Fibroblast of lung (primary cell): ENCODE results near the gene SLC12A6. TPM values are rescaled to one million over a fixed set of nuclear protein-coding genes. Genes with fewer than 3 reads are reported as not detected.

Experiments used
- DNase-seq, 2 donors: peaks; one replicate each; pipeline versions ENCODE4 v3.0.0 to v3.0.0-alpha.2; 2010; ENCODE audit warnings: low read depth in 2 of 2
- H2AFZ ChIP-seq: 2 replicates; pipeline ENCODE4 v1.5.1; 2012; ENCODE audit warnings: low read length, control low read depth, inconsistent platforms
- H3K27ac ChIP-seq: 2 replicates; pipeline ENCODE4 v1.5.1; 2011; ENCODE audit warnings: low read length, control low read depth; ENCODE audit not compliant: insufficient read depth
- H3K27me3 ChIP-seq: 2 replicates; pipeline ENCODE4 v1.5.1; 2011; ENCODE audit warnings: mild to moderate bottlenecking, low read length; ENCODE audit not compliant: control insufficient read depth, insufficient read depth
- H3K36me3 ChIP-seq: 2 replicates; pipeline ENCODE4 v1.5.1; 2011; ENCODE audit warnings: low read length; ENCODE audit not compliant: control insufficient read depth, insufficient read depth
- H3K4me1 ChIP-seq: 2 replicates; pipeline ENCODE4 v1.5.1; 2011; ENCODE audit warnings: low read length; ENCODE audit not compliant: control insufficient read depth, insufficient read depth; ENCODE audit errors: extremely low read depth
- H3K4me2 ChIP-seq: 2 replicates; pipeline ENCODE4 v1.5.1; 2011; ENCODE audit warnings: low read length, control low read depth; ENCODE audit not compliant: insufficient read depth; ENCODE audit errors: extremely low read depth
- H3K4me3 ChIP-seq, 4 experiments: fragments of 200-600 bp in 1 of 4; sonication (generic) in 1 of 4; replicated peaks in 1 of 4; 2 replicates each; pipeline ENCODE4 v1.5.1; 2011 to 2016; ENCODE audit warnings: low read length in 4 of 4, low read depth in 3 of 4, mild to moderate bottlenecking in 3 of 4, control low read depth in 2 of 4, inconsistent platforms in 1 of 4, mixed read lengths in 1 of 4; ENCODE audit not compliant: insufficient read depth in 1 of 4; ENCODE audit errors: control extremely low read depth in 1 of 4
- H3K79me2 ChIP-seq: 2 replicates; pipeline ENCODE4 v1.5.1; 2012; ENCODE audit warnings: mild to moderate bottlenecking, low read length, inconsistent platforms; ENCODE audit not compliant: control insufficient read depth, insufficient read depth
- H3K9ac ChIP-seq: 2 replicates; pipeline ENCODE4 v1.5.1; 2011; ENCODE audit warnings: mild to moderate bottlenecking, low read length, control low read depth; ENCODE audit not compliant: insufficient read depth
- H3K9me3 ChIP-seq: 2 replicates; pipeline ENCODE4 v1.5.1; 2012; ENCODE audit warnings: low read depth, low read length; ENCODE audit not compliant: control insufficient read depth, insufficient read depth
- H4K20me1 ChIP-seq: 2 replicates; pipeline ENCODE4 v1.5.1; 2011; ENCODE audit warnings: low read length; ENCODE audit not compliant: control insufficient read depth, insufficient read depth; ENCODE audit errors: extremely low read depth
- CTCF ChIP-seq, 2 donors: IDR thresholded peaks in 1 of 2; conservative IDR thresholded peaks in 1 of 2; 1 replicate in 1 of 2; 2 replicates in 1 of 2; pipeline ENCODE4 v1.5.1; 2011 to 2012; ENCODE audit warnings: low read length in 2 of 2, control low read depth in 1 of 2, inconsistent platforms in 1 of 2, low read depth in 1 of 2, mild to moderate bottlenecking in 1 of 2
- EZH2 ChIP-seq: IDR thresholded peaks from 2 replicates; pipeline ENCODE4 v1.5.1; 2012; ENCODE audit warnings: low read length, control low read depth, mild to moderate bottlenecking; ENCODE audit errors: missing control alignments
- polyA plus RNA-seq, 2 donors: library from polyadenylated mRNA; depleted of rRNA in 1 of 2; stranded (reverse) in 1 of 2; unstranded in 1 of 2; fragments of >200 nt; gene quantifications; 2 replicates each; pipeline ENCODE4 v1.2.1, GENCODE V29; 2011 to 2012; ENCODE audit warnings: missing spikeins in 1 of 2
- total RNA-seq: library from RNA; depleted of rRNA; stranded (reverse); fragments of >200 nt; gene quantifications from 2 replicates; pipeline ENCODE4 v1.2.1, GENCODE V29; 2014

The SLC12A6 gene
- total and polyA plus RNA-seq, 2 donors (not counting 1 experiment from before 2014, with no cell fraction given): 19.2 to 26.9 TPM

DNA sequence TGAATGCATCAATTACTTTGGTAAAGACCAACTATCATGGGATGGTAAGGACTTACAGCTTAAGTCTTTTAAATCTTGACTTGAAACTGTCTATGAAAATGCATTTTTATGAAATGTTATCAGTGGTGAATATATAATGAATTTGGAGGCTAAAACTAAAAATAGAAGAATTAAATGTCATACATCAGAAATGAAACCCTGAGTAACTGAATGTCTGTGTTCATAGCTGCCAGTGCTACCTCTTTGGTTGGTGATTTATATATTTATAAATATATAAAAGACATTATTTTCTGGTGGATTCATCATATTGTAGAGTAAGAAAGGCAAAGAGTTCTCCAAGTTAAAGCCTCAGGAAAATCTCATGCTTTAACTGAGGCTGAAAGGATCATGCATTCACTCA lies 12.2 kb downstream of the SLC12A6 start:
- H3K36me3 ChIP-seq: no peaks in the 10 kb centered on the region
- no peak overlapping the region for H3K9ac ChIP-seq
- H4K20me1 ChIP-seq: no peaks in the 10 kb centered on the region
- H2AFZ ChIP-seq: no peak overlapping the region
- H3K27ac ChIP-seq: no peak overlapping the region
- TF ChIP-seq EZH2 (no peak), CTCF (conservative IDR thresholded peaks at IDR 0.05 in 1 of 2, IDR thresholded peaks at IDR 0.05 in 1 of 2; ENCODE audit: low read depth in 1 of 2, low read length in 2 of 2) (no peak)
- H3K4me3 ChIP-seq: no peak overlapping the region
- H3K27me3 ChIP-seq: no peaks in the 10 kb centered on the region
- DNase-seq: no peak
- H3K9me3 ChIP-seq: no peaks in the 10 kb centered on the region
- H3K4me1 ChIP-seq: no peaks in the 10 kb centered on the region
- no peaks in the 10 kb centered on the region for H3K79me2 ChIP-seq
- no peak overlapping the region for H3K4me2 ChIP-seq

GRCh38 chr15:34324933-34325332 lies 12.6 kb downstream of the SLC12A6 start:
- H3K4me2 ChIP-seq: no peak overlapping the region
- H3K27ac ChIP-seq: no peak overlapping the region
- H3K4me3 ChIP-seq: no peak overlapping the region
- no peak overlapping the region for H2AFZ ChIP-seq
- no peak overlapping the region for H3K9ac ChIP-seq
- H3K27me3 ChIP-seq: no peaks in the 10 kb centered on the region
- H3K4me1 ChIP-seq: no peaks in the 10 kb centered on the region
- TF ChIP-seq EZH2 (no peak), CTCF (conservative IDR thresholded peaks at IDR 0.05 in 1 of 2, IDR thresholded peaks at IDR 0.05 in 1 of 2; ENCODE audit: low read depth in 1 of 2, low read length in 2 of 2) (no peak)
- no peaks in the 10 kb centered on the region for H3K9me3 ChIP-seq
- no peaks in the 10 kb centered on the region for H3K36me3 ChIP-seq
- no peak for DNase-seq
- H4K20me1 ChIP-seq: no peaks in the 10 kb centered on the region
- no peaks in the 10 kb centered on the region for H3K79me2 ChIP-seq

DNA sequence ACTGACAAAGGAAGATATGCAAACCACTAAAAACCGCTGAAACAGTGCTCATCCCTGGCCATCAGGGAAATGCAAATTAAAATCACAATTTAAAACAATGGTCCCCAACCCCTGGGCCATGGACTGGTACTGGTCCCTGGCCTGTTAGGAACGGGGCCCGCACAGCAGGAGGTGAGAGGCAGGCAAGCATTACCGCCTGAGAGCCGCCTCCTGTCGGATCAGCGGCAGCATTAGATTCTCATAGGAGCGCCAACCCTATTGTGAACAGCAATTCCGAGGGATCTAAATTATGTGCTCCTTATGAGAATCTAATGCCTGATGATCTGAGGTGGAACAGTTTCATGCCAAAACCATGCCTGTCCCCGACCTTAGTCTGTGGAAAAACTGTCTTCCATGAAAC lies 14.4 kb downstream of the SLC12A6 start:
- H3K27me3 ChIP-seq: no peaks in the 10 kb centered on the region
- TF ChIP-seq EZH2: no peak
- no peak for TF ChIP-seq CTCF (conservative IDR thresholded peaks at IDR 0.05 in 1 of 2, IDR thresholded peaks at IDR 0.05 in 1 of 2; ENCODE audit: low read depth in 1 of 2, low read length in 2 of 2)
- no peak overlapping the region for H3K27ac ChIP-seq
- no peaks in the 10 kb centered on the region for H3K9me3 ChIP-seq
- no peak for DNase-seq
- no peak overlapping the region for H2AFZ ChIP-seq
- H3K79me2 ChIP-seq: no peaks in the 10 kb centered on the region
- no peak overlapping the region for H3K4me2 ChIP-seq
- H3K4me1 ChIP-seq: no peaks in the 10 kb centered on the region
- H4K20me1 ChIP-seq: no peaks in the 10 kb centered on the region
- no peaks in the 10 kb centered on the region for H3K36me3 ChIP-seq
- H3K9ac ChIP-seq: no peak overlapping the region
- H3K4me3 ChIP-seq: no peak overlapping the region
